GM21381 (cell line): ENCODE measurements around the gene ZFYVE26.
"Not testable (repeated sequence)": the region's sequence is repeated elsewhere in the genome, so short reads cannot be mapped to it uniquely, and the experiment has no call there.

ENCODE experiments used
- ATAC-seq: cut with Tn5 transposase; IDR thresholded peaks from one replicate; pipeline ENCODE4 v1.9.1; 2021; ENCODE audit warnings: mild to moderate bottlenecking, moderate library complexity; ENCODE audit not compliant: unreplicated experiment

The ZFYVE26 gene

DNA sequence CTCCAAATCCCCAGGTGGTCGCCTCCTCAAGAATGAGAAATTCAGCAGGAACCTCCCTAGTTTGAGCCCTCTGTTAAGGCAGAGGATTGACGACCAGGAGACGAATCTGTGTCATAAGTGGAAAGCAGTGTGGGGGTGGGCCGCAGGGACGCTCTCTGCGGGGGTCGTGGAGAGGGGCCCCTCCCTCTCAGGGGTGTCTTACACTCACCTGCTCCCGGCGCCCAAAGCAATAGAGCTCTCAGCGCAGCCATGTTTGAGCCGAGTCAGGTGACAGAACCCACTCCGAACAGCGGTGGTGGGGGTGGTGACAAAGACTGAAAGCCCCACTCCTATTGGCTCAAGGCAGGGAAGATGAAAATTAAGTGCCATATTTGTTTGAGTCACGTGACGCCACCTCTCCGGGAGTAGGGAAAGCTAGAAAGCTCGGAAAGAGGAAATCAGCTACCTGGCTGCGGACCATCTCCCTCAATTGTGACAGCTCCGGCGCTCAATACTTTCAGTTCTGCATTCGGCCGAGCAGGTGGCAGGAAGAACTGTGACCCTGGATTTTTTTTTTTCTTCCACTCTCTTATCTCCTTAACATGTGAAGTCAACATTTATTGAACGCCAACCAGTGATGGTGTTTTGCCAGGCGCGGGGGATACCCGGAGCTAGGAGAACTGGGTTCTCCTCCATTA lies at the start of gene ZFYVE26:
ZFYVE26 (minus strand) TSS at position 265 of the 677 bp plus-strand sequence. CDS start 627 bp downstream, outside the sequence.
- peak; percentile 84 for ATAC-seq

DNA sequence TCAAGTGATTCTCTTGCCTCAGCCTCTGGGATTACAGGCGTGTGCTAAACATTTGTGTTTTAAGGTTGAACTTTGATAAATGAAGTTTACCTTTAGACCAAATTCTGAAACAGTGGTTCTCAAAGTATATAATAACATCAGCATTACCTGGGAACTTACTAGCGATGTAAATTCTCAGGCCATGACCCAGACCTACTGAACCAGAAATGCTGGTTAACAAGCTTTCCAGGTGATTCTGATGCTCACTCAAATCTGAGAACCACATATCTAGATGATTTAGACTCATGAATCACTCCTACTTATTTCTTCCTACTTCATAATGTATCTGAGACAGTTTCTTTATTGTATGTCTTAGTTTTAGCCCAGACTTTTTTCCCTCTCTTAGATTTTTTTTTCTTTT lies 46.8 kb upstream of the ZFYVE26 start:
- ATAC-seq, result no peak

DNA sequence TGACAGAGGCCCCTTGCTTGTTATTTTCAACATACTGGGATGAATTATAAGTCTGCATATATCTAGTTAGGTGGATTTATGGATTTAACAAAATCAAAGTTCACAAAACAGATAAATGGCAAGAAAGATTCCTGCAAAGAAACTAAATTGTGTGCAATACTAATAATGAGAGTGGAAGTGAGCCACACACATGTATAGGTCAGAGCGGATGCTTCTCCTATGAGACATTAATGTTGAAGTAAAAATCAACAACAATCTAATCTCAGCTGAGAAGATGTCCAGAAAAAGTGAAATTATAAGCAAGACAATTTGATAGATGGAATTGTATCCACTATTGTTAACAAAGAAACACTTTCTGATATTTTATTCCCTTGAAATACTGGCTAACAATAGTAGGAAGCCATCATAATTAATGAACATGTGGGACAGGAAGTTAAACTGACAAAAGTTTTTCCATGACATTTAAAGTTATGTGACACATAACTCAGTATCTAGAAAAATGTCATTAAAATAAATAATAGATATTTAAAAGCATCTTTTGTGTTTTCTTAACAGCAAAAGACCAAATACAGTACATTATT lies 42.9 kb upstream of the ZFYVE26 start:
- ATAC-seq, result no peak

DNA sequence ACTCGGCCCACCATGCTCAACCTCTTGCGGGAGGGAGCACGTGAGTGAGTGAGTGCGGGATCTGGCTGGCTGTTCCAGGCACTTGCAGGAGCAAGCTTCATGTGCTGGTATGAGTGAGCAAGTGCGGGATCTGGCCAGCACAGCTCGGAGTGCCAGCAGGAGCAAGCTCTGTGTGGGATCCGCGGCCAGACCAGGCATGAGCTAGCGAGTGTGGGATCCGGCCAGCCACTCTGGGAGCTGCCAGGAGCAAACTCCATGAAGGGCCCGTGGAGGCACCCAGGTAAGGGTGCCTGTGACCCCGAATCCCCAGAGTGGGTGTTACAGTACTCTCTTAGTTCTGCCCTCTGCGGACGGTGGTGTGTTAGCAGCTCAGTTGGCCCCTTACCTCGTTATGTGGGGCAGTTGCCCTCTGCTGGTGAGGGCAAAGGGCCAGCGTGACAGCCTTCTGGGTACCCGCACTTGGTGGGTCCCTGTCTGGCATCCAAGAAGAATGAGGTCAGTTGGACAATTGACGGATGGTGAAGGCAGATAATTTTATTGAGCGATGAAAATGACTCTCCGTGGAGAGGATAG lies 41.5 kb upstream of the ZFYVE26 start:
- ATAC-seq, result no peak

DNA sequence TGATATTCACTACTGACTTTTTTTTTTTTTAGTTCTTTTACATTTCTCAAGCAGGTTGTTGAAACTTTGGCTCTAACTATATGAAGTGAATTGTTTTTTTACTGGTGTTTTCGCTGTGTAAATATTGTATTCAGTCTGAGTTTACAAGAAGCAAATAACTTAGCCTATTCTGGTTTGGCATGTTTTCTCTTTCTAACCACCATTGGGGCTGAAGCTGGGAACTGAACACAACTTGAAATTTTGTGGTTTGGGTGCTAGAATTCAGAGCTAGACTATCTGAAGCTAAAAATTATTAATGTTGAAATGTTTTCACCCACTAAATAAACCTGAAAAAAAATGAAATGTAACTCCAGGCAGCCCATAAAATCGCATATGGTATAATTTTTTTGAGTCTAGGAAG lies 40.4 kb upstream of the ZFYVE26 start:
- no peak for ATAC-seq

DNA sequence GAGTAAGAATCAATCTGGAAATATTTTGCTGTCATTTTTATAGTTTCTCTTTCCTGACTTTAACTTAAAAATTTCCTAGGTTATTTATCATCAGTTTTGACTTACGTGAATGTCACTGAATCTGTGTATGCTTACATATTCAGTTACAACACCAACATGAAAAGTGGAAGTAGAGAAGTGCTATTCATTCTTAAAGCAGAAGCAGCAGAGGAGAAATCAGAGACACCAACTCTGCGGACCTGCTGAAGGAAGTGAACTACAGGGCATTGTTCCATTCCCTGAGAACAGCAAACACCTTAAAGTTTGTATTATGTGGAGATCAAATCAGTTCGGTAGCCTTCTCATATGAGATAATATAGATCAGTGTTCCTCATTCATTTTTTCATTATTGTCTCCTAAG lies 37.3 kb upstream of the ZFYVE26 start:
- no peak for ATAC-seq

DNA sequence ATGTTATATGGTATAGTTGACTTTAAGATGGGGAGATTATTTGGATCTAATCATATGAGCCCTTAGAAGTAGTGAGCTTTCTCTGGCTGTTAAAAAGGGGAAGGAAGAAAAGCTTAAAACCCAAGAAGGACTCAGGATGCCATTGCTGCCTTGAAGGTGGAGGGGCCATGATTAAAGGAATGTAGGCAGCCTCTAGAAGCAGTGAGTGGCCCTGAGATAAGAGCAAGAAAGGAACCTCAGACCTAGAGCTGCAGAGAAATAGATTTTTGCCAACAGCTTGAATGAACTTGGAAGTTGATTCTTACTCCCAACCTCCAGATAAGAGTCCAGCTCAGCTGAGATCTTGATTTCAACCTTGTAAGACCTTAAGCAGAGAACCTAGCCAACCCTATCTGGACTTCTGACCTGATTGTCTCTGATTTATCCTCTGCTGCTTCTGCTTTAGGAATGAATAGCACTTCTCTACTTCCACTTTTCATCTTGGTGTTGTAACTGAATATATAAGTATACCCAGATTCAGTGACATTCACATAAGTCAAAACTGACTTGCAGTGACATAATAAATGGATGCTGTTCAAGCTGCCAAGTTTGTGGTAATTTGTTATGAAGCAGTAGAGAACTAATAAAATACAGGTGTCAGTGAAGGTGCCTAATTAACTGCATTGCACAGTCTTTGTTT lies 36.7 kb upstream of the ZFYVE26 start:
- ATAC-seq, result no peak

DNA sequence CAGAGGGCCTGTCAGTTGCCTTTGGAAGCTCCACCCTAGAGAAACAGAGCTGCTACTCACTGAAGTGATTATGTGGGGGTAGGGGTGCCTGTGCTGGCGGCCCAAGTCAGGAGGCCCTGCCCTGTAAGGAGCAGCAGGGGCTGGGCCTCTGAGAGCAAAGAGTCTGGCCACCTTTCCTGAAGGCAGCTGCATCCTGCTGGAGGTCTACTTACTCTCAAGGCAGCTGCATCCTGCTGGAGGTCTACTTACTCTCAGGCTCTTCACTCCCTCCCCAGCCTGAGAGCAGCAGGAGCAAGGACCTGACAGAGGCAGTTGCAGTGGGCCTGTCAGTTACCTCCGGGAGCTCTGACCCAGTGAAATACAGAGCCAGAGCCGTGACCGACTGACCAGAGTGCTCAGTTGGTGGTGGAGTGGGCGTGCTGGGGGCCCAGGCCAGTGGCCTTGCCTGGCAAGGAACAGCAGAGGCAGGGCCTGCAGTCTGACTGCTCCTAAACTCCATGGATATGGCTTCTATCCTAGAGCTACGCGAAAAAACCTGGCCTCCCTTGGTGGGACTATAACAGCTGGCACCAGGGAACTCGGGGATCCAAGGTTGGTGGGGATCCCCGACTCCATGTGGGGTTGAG lies 35.5 kb upstream of the ZFYVE26 start:
- ATAC-seq, result no peak

DNA sequence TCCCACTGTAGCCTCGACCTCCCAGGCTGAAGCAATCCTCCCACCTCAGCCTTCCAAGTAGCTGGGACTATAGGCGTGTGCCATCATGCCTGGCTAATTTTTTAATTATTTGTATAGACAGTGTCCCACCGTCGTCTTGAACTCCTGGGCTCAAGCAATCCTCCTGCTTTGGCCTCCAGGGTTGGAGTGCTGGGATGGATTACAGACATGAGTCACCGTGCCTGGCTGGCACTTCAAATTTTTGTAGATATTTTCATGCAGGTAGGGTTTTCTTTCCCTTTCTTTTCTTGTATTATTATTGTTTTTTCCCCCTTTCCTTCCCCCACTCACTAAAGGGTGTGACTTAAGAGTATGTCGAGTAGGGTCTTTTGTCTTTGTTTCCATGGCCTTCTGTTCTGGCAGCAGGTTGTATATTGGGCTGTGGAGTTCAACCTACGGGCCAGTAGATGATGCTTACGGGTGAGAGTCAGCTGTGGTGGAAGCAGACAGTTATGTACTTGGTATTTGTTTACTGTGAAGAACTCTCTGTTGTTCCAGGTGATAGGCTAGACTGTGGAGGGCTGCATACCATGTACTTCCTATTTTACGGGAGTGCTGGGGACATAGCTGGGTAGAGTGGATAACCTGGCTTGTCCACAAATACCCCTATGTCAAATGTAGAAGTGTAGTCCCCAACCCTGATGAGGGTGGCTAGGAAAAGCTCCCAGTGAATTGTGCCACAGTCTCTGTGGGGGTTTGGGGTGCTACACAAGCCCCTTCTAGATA lies 33.9 kb upstream of the ZFYVE26 start:
- ATAC-seq, result no peak

DNA sequence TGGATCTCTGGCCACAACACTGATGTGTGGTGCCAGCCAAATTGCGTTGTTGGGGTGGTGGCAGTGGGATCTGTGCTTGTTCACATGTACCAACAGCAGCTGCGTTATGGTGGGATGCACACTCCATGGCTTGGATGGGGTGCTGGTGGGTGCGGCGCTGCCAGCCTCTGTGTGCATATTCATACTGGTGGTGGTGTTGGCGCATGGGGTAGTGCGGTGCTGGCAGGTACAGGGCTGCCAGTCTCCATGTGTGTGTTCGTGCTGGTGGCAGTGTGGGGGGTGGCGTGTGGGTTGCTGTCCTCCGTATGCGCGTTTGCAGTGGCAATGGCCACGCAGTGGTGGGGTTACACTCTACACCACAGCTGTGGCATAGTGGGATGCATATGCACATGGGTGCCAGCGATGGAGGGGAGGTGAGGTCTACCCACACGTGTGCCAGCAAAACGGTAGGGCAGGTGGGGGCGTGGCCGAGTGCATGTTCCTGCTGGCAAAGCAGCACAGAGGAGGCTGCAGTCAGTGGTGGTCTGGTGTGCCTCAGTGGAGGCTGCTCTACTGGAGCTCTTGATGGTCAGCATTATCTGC lies 29.7 kb upstream of the ZFYVE26 start:
- ATAC-seq, result no peak

DNA sequence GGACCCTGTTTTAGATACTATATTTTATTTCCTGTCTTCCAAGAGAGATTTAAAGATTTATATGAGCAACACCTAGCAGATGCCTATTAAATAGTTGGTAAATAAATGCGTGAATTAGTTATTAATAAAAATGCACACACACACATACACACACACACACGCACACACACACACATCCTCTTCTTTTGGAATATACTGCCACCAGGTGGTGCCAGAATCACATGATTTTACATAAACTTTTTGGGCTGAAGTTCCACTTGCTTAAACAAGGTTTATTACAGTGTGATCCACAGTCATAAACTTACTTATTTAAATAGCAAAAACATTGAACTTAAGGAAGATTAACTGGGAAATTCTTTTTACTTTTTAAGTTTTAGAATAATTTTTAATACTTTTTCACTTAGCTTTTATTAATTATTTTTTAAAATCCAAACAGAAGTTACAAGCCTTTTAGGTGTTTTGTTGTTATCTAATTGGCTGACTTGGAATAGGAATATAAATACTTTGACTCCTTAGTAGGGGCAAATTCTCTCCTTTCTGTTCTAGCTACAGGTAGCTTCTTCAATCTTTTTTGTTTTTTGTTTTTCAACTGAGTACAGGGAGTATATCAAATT lies 20.7 kb upstream of the ZFYVE26 start:
- no peak for ATAC-seq

DNA sequence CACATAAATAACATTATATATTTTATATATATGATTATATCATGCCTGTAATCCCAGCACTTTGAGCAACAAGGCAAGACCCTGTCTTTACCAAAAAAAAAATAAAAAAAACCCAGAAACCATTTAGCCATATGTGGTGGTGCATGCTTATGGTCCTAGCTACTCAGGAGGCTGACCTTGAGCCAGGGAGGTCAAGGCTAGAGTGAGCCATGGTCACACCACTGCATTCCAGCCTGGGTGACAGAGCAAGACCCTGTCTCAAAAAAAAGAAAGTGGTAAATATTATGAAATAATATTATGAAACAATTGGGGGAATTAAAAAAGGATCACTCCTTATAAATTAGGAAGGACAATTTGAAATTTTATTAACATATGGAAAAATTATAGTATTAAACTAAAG lies 19.2 kb upstream of the ZFYVE26 start:
- no peak for ATAC-seq

DNA sequence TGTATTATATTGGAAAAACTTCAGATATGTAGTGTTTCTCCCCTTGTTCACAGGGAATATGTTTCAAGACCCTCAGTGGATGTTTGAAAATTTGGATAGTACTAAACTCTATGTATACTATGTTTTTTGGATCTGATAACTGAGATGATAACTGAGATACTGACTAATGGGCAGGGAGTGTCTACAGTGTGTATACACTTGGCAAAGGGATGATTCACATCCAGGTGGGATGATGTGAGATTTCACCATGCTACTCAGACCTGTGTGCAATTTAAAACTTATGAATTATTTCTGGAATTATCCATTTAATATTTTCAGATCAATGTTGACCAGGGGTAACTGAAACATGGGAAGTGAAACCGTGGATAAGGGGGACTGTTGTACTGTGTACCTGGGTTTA lies 17.0 kb upstream of the ZFYVE26 start:
- no peak for ATAC-seq

DNA sequence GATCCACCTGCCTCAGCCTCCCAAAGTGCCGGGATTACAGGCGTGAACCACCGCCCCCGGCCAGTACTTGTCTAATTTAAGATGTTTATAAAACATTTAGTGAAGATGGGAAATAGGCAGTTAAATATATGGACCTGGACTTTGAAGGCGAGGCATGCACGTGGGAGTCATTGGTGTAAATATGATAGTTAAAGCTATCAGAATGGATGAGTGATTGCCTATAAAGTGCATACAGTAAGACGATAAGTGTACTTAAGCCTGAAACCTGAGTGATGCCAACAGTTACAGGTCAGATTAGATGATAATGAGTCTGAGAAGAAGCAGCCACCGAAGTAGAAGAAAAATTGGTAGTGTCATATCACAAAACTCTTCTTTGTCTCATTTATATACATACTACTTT lies 14.7 kb upstream of the ZFYVE26 start:
- ATAC-seq, result no peak

DNA sequence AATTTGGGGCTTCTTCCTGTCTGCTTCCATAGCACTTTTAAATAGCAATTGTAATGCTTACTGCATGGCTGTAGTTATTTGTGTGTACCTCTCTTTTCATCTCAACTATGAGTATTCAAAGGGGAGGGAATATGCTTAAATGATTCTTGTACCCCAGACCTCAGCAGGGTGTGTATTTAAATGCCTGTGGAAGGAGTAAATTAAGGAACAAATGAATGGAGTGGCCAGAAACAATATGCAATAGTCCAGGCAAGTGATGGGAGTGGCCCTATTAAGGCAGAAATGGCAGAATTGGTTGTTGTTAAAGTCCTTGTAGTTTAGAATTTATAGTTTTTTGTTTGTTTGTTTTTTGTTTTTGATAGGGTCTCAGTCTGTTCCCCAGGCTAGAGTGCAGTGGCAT lies 4.7 kb upstream of the ZFYVE26 start:
- no peak for ATAC-seq

DNA sequence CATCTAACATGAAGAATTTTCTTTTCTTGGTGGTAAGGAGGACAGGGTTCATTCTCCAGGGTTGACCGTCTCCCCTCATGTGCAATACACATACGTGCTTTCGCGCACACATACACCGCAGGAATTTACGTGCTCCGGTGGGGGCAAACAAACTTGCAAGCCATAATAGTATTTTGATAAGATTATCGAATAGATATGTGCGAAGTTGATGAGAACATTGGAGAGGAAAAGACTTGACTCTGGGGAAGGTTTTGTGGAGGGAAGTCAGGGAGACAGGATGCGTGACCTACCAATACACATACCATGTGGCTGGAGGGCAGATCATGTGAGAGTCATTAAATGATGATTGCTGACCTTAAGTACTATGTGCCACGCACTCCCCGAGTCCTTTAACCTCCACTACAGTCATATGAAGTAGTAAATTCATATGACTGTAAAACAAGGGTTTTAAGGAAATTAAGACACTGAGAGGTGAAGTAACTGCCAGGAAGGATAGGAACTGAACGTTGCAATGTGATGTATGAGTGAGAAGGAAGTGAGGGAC lies 4.1 kb upstream of the ZFYVE26 start:
- no peak for ATAC-seq

DNA sequence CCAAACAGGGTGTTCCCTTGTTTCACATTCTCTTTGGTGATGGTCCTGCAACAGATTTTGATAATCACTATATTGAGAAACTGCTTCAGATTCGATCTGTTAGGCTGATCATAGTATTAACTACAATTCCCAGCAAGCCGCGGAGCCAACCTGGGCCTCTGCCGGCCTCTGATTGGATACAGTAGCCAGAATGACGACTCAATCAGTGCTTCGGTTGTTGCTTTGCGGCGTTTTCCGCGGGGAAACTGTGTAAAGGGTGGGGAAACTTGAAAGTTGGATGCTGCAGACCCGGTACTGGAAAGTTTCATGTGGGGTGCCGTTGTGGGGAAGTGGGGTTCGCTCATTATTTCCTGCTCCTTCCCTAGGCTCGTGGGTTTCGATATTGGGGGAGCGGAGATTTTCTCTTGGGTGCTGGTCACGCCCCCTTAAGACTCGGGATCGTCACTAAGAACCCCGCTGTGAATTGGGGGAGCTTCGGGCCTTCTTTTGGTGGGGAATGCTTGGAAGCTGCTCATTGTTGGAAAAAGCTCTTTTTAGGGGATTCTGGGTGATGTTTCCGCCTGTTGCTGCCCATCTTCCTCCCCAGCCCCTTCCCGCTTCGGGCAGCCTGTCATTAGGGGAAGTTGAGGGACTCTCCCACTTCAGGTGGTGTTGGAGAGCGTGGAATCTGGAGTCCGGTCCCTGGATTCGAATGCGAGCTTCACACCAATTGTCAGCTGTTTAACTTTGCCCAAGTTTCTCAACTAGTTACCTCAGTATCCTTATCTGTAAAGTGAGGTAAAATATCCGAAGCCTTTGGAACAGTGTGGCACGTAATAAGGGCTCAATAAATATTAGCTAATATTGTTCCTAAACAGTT lies 3.4 kb upstream of the ZFYVE26 start, which contains the start of gene RAD51B:
RAD51B (plus strand) TSS at position 217 of the 859 bp plus-strand sequence.
- peak; percentile 51 for ATAC-seq

DNA sequence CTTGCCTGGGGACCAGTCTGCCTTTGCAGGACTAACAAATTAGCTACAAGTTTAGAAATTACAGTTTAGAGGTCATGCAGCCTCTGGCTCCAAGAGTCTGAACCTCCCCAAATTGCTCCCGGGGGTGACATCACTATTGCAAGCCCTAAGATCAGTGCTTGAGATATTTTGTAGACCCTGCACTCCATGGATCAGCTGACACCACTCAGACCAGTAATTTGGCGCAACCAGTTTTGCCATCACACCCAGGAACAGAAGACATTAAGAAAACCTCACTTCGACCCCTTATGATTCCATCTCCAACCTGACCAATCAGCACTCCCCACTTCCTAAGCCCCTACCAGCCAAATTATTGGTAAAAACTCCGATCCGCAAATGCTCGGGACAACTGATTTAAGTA lies 2.1 kb upstream of the ZFYVE26 start:
- ATAC-seq, result not testable (repeated sequence)
